GM21423 (cell line): Measurements from ENCODE around the gene TTK.
"Not testable (repeated sequence)": the region's sequence is repeated elsewhere in the genome, so short reads cannot be mapped to it uniquely, and the experiment has no call there.

Experiments
- ATAC-seq: cut with Tn5 transposase; IDR thresholded peaks from one replicate; pipeline ENCODE4 v1.9.1; 2021; ENCODE audit warnings: mild to moderate bottlenecking, moderate library complexity; ENCODE audit not compliant: unreplicated experiment

Gene TTK

GRCh38 chr6:80021131-80021530 lies 16.7 kb downstream of the TTK start:
- no peak for ATAC-seq

- ATAC-seq = no peak
Observed at GRCh38 chr6:80021591-80021990, 17.1 kb downstream of the TTK start.

GRCh38 chr6:80022803-80023202 lies 18.4 kb downstream of the TTK start:
- ATAC-seq = no peak

DNA sequence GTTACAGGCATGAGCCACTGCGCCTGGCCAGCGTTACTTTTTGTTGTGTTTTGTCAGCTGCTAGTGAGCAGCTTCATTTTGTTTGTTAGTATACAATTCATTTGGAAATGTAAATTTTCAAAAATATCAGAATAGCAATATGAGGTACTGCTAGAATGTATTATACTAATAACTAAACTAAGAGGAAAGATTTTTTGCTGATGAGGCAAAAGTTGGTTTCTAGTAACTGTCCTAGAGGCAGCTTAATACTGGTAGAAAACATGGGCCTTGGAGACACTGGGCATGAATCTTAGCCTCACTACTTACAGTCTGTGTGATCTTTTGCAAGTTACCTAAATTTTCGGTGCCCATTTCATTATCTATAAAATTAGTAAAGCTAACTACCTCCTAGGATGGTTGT lies 24.1 kb downstream of the TTK start:
- ATAC-seq = no peak

- ATAC-seq = peak; percentile 92
Observed at GRCh38 chr6:80029470-80029869, 25.0 kb downstream of the TTK start.

- ATAC-seq = not testable (repeated sequence)
Observed at GRCh38 chr6:80048220-80048619, 43.8 kb downstream of the TTK start.

GRCh38 chr6:80060774-80061173 lies 56.3 kb downstream of the TTK start:
- ATAC-seq = no peak

GRCh38 chr6:80068146-80068545 lies 63.7 kb downstream of the TTK start:
- ATAC-seq = not testable (repeated sequence)

GRCh38 chr6:80070431-80070830 lies 66.0 kb downstream of the TTK start:
- ATAC-seq = not testable (repeated sequence)

- ATAC-seq = no peak
Observed at GRCh38 chr6:80077067-80077466, 72.6 kb downstream of the TTK start.

DNA sequence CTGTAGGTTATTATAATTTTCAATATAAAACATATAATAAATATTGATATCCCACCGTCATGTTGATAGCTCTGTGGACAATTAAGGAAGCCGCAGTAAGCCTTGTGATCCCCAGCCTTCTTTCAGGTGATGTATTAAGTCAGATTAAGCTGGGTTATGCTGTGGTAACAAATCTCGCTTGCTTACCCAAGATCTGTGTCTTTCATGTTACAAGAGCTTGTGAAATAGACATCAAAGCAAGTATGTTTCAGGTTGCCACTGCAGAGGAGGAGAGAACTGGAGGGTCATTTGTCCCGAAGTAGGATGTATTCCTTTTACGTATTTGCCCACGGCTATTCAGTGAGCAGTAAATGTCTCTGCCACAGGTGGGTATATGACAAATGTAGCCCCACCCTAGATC lies 84.2 kb downstream of the TTK start:
- ATAC-seq = no peak

DNA sequence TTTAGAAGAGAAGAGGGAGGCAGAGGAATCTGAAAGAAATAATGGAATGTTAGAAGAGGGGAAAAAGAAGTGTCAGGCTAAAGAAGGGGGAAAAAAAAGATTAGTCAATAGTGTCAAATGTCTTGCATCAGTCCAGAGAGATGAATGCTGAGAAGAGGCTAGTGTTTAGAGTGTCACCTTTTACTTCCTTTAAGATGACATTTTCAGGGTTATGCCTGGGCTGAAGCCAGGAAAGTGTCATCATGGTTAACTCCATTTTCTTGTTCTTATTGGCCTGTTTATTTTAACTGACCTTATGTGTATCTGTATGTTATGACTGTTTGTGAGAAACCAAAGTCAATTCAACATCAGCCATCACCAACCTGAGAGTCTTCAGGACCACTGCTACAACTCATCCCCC lies 87.1 kb downstream of the TTK start:
- ATAC-seq = no peak
